Measurements from ENCODE around the gene AQP6. TPM values are rescaled to one million over a fixed set of nuclear protein-coding genes. Genes with fewer than 3 reads are reported as not detected.

Gene AQP6
- polyA plus RNA-seq, 1 donor from 2014 or later: not detected

DNA sequence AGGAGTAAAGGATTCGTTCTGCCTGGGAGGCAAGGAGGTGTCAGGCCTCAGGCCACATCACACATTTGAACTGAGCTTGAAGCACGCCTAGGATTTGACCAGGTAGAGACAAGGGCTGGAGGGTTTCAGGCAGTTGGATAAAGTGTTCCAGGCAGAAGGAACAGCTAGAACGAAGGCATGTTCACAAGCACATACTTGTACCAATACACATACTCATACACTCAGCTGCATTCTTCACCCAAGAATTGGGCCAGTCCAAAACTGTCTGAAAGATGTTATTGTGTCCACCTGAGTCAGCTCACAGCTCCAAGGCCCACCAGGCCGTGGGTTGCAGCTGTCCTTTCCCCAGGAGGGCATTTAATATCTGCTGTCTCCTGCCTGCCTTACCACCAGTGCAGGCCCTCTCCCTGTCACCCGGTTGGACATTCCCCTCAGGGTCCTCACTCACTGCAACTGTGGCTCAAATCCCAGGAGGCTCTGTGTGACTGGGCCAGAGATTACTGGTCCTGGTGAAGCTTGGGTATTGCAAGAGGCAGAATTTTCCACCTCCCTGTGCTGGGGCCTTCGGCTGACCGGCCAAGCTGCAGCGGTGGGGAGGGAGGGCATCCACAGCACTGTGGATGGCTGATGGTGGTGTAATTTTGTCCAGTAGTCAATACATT is 35.0 kb upstream of the AQP6 start:
- Mint-ChIP-seq H3K4me1 (peaks cover 2 to 4% (median 4%) of the 10 kb centered on the region in 3 donors), H3K4me3 (no peak overlapping the region), H3K27ac (no peak overlapping the region), H3K27me3 (peaks cover 3% of the 10 kb centered on the region), H3K9me3 (no peaks in the 10 kb centered on the region), H3K36me3 (no peaks in the 10 kb centered on the region)

DNA sequence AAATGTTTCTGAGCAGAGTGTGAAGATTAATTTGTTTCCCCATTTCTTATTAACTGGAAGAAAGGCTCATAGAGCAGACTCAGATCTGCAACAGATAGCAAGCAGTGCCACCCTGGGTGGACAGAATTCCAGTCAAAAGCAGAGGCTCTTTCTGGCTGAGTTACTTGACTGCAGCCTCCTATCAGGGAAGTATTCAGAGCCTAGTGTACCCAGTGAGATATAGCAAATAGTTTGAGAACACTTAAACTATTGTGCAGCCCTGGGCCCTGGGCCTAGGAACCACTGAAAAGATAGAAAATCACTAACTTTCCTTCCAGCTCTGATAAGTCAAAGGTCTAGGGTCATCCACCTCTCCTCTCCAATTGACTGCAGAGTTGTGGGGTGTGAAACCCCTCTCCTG is 33.4 kb upstream of the AQP6 start:
- Mint-ChIP-seq H3K9me3 (no peaks in the 10 kb centered on the region), H3K27ac (no peak overlapping the region), H3K4me1 (peaks cover 3 to 4% (median 4%) of the 10 kb centered on the region in 3 donors), H3K36me3 (no peaks in the 10 kb centered on the region), H3K27me3 (peaks cover 3% of the 10 kb centered on the region), H3K4me3 (no peak overlapping the region)

DNA sequence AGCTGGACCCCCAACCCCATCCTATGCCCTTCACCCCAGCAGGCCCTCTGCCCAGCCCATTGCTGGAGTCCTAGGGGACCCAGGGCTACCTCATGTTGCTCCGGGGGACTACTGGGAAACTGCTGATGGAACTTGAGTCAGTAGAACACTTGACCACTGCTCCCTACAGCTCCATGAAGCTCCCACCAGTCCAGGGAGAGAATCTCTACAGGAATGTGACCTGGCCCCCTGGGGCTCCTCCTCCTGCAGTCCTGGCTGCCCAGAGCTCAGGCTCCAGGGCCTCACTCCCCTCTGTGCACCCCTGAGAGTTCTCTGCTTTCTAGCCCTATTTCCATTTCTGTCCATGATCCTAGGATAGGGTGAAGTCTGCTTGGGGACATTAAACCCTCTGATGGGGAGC is 33.0 kb upstream of the AQP6 start:
- peaks cover 3% of the 10 kb centered on the region for H3K27me3 Mint-ChIP-seq
- no peak overlapping the region for H3K4me3 Mint-ChIP-seq
- H3K36me3 Mint-ChIP-seq: no peaks in the 10 kb centered on the region
- peaks cover 3 to 4% (median 4%) of the 10 kb centered on the region in 3 donors for H3K4me1 Mint-ChIP-seq
- H3K27ac Mint-ChIP-seq: no peak overlapping the region
- H3K9me3 Mint-ChIP-seq: no peaks in the 10 kb centered on the region

DNA sequence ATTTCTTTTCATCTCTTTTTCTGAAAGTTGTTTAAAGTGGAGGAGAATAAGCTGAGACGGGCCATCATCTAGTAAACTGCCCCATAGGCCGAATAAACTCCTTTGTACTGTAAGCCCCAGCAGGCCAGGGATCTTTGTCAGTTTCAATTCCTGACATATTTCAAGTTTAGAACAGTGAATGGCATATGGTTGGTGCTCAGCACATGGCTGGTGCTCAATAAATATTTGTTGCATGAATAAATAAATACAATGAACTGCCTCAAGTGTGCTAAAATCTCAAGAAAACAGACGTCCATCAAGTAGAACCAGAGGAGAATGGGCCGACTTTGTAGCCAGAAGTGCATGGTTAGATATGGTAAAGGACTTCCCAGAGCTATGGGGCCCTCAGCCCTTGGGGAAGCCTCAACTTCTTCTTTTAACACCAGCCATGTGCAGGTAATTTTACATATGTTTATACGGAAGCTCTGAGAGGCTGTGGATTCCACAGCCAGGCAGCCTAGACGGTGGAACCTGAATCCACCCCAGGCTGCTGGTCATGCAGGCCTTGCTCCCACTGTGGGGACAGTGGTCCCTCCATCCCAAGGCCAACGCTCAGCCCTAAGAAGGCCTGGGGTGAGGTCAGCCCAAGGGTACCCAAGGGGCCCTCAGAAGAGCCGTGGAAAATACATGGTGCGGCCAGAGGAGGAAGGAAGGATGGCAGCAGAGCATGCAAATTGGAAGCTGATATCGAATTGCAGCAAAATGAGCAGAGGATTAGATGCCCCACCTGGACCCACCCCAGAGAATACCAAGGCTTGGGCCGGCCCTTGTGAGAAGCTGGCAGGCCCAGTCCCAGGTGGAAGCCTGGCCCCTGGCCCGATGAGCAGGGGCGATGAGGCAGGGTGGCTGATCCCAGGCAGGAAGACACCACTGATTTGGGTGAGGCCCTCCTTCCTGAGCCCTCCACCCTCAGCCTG is 30.9 kb upstream of the AQP6 start:
- H3K4me1 Mint-ChIP-seq: peaks cover 3 to 16% (median 14%) of the 10 kb centered on the region in 3 donors
- peaks cover 8% of the 10 kb centered on the region for H3K27me3 Mint-ChIP-seq
- H3K9me3 Mint-ChIP-seq: no peaks in the 10 kb centered on the region
- H3K36me3 Mint-ChIP-seq: no peaks in the 10 kb centered on the region
- peak overlapping the region in 1 of 3 donors; percentile 5 for H3K27ac Mint-ChIP-seq
- peak overlapping the region in 1 of 4 donors; percentile 70 for H3K4me3 Mint-ChIP-seq

DNA sequence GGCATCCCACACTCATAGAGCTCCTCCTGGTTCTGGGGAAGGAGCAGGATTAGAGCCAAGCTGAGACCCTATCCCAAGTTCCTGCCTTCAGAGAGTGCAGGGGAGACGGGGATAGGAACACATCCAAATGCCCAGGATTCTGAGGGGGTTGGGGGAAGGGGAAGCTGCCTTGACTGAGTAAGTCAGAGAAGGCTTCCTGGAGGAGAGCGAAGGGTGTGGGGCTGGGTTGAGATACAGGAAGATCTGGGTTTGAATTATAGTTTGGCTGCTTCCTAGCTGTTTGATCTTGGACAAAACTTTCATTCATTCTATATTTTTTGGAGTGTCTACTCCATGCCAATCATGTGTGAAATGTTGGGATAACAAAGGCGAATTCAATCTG is 30.2 kb upstream of the AQP6 start:
- H3K4me1 Mint-ChIP-seq: peaks cover 3 to 16% (median 14%) of the 10 kb centered on the region in 3 donors
- peaks cover 10% of the 10 kb centered on the region for H3K27me3 Mint-ChIP-seq
- H3K4me3 Mint-ChIP-seq: no peak overlapping the region
- H3K36me3 Mint-ChIP-seq: no peaks in the 10 kb centered on the region
- no peak overlapping the region for H3K27ac Mint-ChIP-seq
- H3K9me3 Mint-ChIP-seq: no peaks in the 10 kb centered on the region

DNA sequence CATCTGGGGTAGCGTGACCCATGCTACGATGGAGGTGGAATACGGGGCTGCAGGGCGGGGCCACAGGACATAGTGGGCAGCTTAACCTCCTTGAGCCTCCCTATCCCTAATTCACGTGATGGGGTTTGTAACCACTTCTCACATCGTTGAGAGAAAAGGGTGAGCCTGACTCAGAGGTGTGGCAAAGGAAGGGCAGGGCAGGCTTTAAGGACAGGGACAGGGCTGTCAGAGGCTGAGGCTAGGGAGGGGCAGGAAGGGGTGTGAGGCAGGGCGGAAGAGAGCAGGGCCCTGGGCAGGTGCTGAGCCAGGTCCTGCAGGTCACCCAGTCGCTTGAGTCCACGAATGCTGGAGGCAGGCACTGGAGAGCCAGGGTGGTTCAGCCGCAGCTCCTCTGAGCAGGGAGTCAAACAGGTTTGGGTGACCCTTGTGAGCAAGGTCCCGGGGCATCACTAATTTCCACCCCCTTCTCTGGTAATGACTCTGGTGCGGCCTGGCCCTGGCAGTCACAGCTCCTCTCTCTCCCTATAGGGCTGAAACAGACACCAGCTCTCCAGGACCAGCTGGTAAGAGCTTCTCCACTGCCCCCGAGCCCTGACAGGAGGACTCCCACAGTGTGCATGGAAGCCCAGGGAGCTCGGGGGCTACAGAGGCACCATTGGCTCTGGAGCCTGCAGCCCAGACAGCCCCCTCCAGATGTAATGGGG is 29.7 kb upstream of the AQP6 start:
- Mint-ChIP-seq H3K36me3 (no peaks in the 10 kb centered on the region), H3K4me3 (peak overlapping the region in 1 of 4 donors; percentile 23), H3K27me3 (peaks cover 15% of the 10 kb centered on the region), H3K4me1 (peaks cover 6 to 16% (median 14%) of the 10 kb centered on the region in 3 donors), H3K27ac (no peak overlapping the region), H3K9me3 (no peaks in the 10 kb centered on the region)

DNA sequence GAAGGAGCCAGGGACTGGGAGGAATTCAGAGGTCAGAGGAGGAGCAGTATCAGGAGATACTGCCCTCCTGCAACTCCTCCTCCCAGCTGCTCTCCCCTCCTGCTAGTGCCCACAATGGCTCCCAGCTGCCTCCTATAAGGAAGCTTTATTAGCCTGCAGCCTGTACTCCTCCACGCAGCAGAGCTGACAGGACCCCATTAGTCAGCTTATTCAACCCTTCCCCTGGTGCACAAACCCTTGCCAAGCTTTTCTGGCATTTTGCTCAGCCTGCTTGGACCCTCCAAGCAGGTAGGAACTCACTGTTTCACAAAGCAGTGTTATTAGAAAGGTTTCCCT is 29.2 kb upstream of the AQP6 start:
- no peaks in the 10 kb centered on the region for H3K36me3 Mint-ChIP-seq
- H3K27ac Mint-ChIP-seq: no peak overlapping the region
- peaks cover 6 to 16% (median 14%) of the 10 kb centered on the region in 3 donors for H3K4me1 Mint-ChIP-seq
- peaks cover 17% of the 10 kb centered on the region for H3K27me3 Mint-ChIP-seq
- no peak overlapping the region for H3K4me3 Mint-ChIP-seq
- no peaks in the 10 kb centered on the region for H3K9me3 Mint-ChIP-seq

DNA sequence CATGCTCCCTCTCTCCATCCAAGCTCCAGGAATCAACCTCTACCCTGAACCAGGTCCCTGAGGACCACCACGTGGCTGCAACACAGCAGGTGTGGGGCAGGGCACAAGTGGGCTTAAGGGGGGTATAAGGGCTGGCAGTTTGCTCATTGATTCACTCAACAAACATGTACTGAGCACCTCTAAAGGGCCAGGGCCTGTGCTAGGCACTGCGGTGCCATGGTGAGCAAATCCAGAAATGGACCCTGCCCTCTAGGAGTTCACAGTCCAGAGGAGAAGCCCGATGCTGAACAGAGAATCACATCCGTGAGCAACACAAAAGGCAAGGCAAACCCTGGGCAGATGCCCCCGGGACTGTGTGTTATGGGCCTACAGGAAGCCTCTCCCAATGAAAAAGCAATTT is 28.7 kb upstream of the AQP6 start:
- peaks cover 6 to 16% (median 14%) of the 10 kb centered on the region in 3 donors for H3K4me1 Mint-ChIP-seq
- peak overlapping the region in 1 of 4 donors; percentile 35 for H3K4me3 Mint-ChIP-seq
- H3K27ac Mint-ChIP-seq: no peak overlapping the region

DNA sequence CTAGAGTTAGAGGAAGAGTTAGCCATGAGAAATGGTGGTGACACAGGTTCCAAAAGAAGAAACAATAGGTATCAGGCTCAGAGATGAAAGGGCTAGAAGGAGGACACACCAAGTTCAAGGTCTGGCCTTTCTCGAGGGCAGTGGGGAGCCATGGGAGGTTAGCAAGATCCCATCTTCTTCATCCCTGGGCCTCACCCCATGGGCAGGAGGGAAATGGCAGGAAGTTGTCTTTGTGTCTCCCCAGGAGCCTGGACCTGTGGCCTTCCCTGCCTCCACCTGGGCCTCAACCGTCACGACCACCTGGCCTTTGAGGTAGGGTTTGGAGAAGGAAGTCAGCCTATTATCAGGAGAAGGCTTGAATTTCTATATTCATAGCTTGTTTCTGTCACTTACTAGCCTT is 28.0 kb upstream of the AQP6 start:
- Mint-ChIP-seq H3K27me3 (peaks cover 18% of the 10 kb centered on the region), H3K4me3 (peak overlapping the region in 2 of 4 donors; percentile 25 to 70), H3K36me3 (no peaks in the 10 kb centered on the region), H3K27ac (no peak overlapping the region), H3K9me3 (no peaks in the 10 kb centered on the region), H3K4me1 (peaks cover 6 to 16% (median 14%) of the 10 kb centered on the region in 3 donors)

More for the DNA sequence above, 28.7 kb upstream of the AQP6 start:
- Mint-ChIP-seq H3K36me3 (no peaks in the 10 kb centered on the region), H3K27me3 (peaks cover 18% of the 10 kb centered on the region), H3K9me3 (no peaks in the 10 kb centered on the region)

DNA sequence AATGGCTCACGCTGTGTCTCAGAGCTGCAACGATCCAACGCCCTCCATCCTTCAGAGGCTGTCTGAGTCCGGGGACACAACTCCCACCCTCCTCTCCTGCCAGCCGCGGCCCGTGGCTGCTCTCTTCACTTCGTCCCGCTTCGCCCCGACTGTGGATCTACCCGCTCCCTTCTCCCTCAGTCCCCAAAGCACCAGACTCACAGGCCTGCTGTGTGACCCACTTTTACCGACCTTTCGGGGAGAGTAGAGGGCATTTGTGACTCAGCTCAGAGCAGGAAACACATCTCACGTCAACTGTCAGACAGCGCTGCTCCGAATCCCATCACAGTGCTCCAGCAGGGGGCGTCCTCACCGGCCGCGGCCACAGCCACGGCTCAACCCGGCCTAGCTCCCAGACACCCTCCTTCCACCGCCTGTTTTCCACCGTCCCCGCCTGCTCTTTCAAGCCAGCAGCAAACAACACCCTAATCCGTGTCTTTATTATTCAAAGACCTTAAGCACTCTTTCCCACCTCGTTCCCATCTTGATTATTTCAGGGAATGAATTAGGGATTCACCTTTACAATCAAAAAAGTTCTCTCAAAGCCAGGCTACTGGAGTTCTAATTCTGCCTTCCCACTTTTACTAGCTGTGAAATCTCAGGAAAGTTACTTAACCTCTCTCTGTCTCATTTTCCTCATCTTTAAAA is 27.2 kb upstream of the AQP6 start:
- Mint-ChIP-seq H3K9me3 (no peaks in the 10 kb centered on the region), H3K36me3 (no peaks in the 10 kb centered on the region), H3K27ac (no peak overlapping the region), H3K4me1 (peaks cover 10 to 16% (median 14%) of the 10 kb centered on the region in 3 donors), H3K4me3 (peak overlapping the region in 3 of 4 donors; percentile 79 to 92 (median 91)), H3K27me3 (peaks cover 18% of the 10 kb centered on the region)

DNA sequence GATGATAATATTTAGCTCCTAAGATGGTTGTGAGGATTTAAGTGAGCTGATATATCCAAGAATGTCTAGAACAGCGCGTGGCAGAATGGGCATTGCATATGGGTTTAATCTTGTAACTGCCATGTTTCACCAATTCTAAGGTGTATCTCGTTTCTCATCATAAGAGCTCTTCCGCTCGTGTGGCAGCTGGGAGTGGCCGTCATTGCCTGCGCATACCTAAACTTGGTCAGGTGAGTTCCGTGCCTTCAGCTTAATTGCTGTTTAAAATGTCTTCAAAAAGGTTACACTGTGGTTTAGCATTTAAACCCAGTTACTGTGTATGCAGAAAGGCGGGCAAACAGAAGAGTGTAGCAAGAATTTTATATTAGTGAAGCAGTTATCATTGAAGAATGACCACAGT is 26.7 kb upstream of the AQP6 start:
- no peak overlapping the region for H3K4me3 Mint-ChIP-seq
- H3K27ac Mint-ChIP-seq: no peak overlapping the region
- H3K4me1 Mint-ChIP-seq: peaks cover 10 to 16% (median 14%) of the 10 kb centered on the region in 3 donors
- H3K9me3 Mint-ChIP-seq: no peaks in the 10 kb centered on the region
- peaks cover 21% of the 10 kb centered on the region for H3K27me3 Mint-ChIP-seq
- H3K36me3 Mint-ChIP-seq: no peaks in the 10 kb centered on the region

DNA sequence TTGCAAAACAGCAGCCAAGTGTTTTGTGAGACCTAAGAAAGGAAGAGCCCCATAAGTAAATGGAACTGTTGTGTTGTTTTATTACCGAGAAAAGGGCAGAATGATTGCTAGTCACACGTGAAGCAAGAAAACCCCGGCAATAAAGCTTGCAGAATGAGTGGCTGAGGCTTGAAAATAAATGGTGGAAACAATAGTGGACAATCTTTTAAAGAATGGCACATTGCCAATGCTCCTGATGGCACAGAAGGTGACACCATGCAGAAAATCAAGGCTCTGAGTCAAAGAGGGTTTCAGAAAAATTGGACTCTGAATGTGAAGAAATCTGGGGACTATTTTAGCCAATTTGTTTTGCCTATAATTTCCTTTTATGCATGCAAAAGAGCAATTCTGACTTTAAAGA is 26.2 kb upstream of the AQP6 start:
- Mint-ChIP-seq H3K4me1 (peaks cover 10 to 15% (median 14%) of the 10 kb centered on the region in 3 donors), H3K36me3 (no peaks in the 10 kb centered on the region), H3K4me3 (no peak overlapping the region), H3K27me3 (peaks cover 23% of the 10 kb centered on the region), H3K9me3 (no peaks in the 10 kb centered on the region), H3K27ac (no peak overlapping the region)

DNA sequence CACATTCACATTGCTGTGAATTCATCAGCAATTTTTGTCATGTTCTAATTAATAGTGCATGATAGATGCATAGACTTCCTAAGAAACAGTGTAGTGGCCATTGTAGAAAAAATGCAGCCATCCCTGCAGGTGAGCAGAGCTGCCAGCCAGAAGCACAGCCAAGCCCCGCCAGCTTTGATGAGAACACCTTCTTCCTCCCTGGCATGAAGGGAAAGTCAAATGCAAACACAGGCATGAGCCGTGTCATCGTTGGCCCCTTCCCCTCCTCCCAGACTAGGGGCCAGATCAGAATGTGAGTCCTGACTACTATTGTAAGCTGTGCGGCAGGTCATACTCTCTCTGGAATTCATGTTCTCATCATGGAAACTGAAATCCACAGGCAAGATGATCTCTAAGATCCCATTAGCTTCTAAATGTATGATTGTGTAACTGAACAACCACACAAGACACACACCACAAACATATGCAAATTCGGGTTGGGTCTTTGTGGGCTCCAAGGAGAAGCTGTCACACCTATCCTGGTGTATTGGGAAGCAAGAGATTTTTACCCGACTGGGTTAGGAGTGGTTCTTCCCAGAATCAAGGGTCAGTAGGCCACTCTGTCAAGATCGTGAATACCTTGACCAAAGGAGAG is 25.0 kb upstream of the AQP6 start:
- Mint-ChIP-seq H3K9me3 (no peaks in the 10 kb centered on the region), H3K4me3 (no peak overlapping the region), H3K27me3 (peaks cover 20% of the 10 kb centered on the region)

More for the DNA sequence above, 25.0 kb upstream of the AQP6 start:
- Mint-ChIP-seq H3K27ac (no peak overlapping the region), H3K4me1 (peaks cover 8 to 12% (median 10%) of the 10 kb centered on the region in 3 donors), H3K36me3 (no peaks in the 10 kb centered on the region)
